AG04450 (cell line): ENCODE results near the gene POLR3E. TPM values are rescaled to one million over a fixed set of nuclear protein-coding genes. Genes with fewer than 3 reads are reported as not detected.

Source experiments
- CTCF ChIA-PET: fragments of 300-600, 350-600 bp; formaldehyde crosslinking; extraction: SDS; loops from one replicate; lab custom pipeline; 2022; ENCODE audit warnings: antibody characterized with exemption, inconsistent platforms; lab: Charles Lee
- POLR2A ChIA-PET: fragments of 350-600 bp; formaldehyde crosslinking; extraction: SDS; loops from one replicate; lab custom pipeline; 2021; ENCODE audit warnings: antibody characterized with exemption, inconsistent platforms; lab: Yijun Ruan, JAX
- DNase-seq: peaks from one replicate; pipeline ENCODE4 v3.0.0-alpha.2; 2011; ENCODE audit warnings: low read depth, low spot score
- H3K27ac ChIP-seq: one replicate; pipeline ENCODE4 v1.5.1; 2012; ENCODE audit warnings: low read depth, low read length, control low read depth
- H3K27me3 ChIP-seq: one replicate; pipeline ENCODE4 v1.6.0; 2012; ENCODE audit warnings: low read length; ENCODE audit not compliant: control insufficient read depth, insufficient read depth
- H3K4me3 ChIP-seq: 2 replicates; pipeline ENCODE4 v1.5.1; 2011; ENCODE audit warnings: mild to moderate bottlenecking, low read depth, low read length, control low read depth
- H3K9me3 ChIP-seq: 2 replicates; pipeline ENCODE4 v1.5.1; 2012; ENCODE audit warnings: low read length; ENCODE audit not compliant: control insufficient read depth, insufficient read depth
- CTCF ChIP-seq: IDR thresholded peaks from 2 replicates; pipeline ENCODE4 v1.5.1; 2011; ENCODE audit warnings: low read depth, low read length, control low read depth, inconsistent platforms
- polyA plus RNA-seq: library from polyadenylated mRNA; depleted of rRNA; stranded (reverse); fragments of >200 nt; gene quantifications from 2 replicates; pipeline ENCODE4 v1.2.3, GENCODE V29; 2011

Gene POLR3E
- polyA plus RNA-seq, 1 experiment, result 32.0 TPM

- Histone ChIP-seq H3K9me3 (no peaks in the 10 kb centered on the region; the same call in 1 of the 2 replicates), H3K4me3 (no peak overlapping the region), H3K27ac (no peak overlapping the region), H3K27me3 (no peaks in the 10 kb centered on the region)
- no peak for DNase-seq
- ChIA-PET POLR2A (no interaction called here), CTCF (no interaction called here)
- no peak for TF ChIP-seq CTCF
Observed at GRCh38 chr16:22326369-22326652, 29.1 kb downstream of the POLR3E start.

- no peak for TF ChIP-seq CTCF
- CTCF ChIA-PET, result no interaction called here
- H3K9me3 ChIP-seq, result no peaks in the 10 kb centered on the region; the same call in 1 of the 2 replicates
- POLR2A ChIA-PET, result no interaction called here
- no peaks in the 10 kb centered on the region for H3K27me3 ChIP-seq
- no peak overlapping the region for H3K4me3 ChIP-seq
- no peak overlapping the region for H3K27ac ChIP-seq
- no peak for DNase-seq
Observed at GRCh38 chr16:22326771-22327445, 29.7 kb downstream of the POLR3E start.

- no peak for TF ChIP-seq CTCF
- ChIA-PET POLR2A (no interaction called here), CTCF (no interaction called here)
- Histone ChIP-seq H3K27me3 (no peaks in the 10 kb centered on the region), H3K9me3 (no peaks in the 10 kb centered on the region; the same call in 1 of the 2 replicates), H3K27ac (no peak overlapping the region), H3K4me3 (no peak overlapping the region)
- no peak for DNase-seq
Observed at GRCh38 chr16:22327446-22327775, 30.2 kb downstream of the POLR3E start.

GRCh38 chr16:22328081-22328725 is 31.0 kb downstream of the POLR3E start:
- CTCF ChIA-PET, result no interaction called here
- POLR2A ChIA-PET, result interaction anchor here (0.7 kb wide), 1 partner anchor 18 kb away, joined by 4 read pairs; no protein-coding TSS in a partner anchor
- H3K27me3 ChIP-seq, result no peaks in the 10 kb centered on the region
- H3K27ac ChIP-seq, result no peak overlapping the region
- H3K4me3 ChIP-seq, result no peak overlapping the region
- H3K9me3 ChIP-seq, result no peaks in the 10 kb centered on the region; the same call in 1 of the 2 replicates
- DNase-seq, result no peak
- no peak for TF ChIP-seq CTCF

- Histone ChIP-seq H3K9me3 (no peaks in the 10 kb centered on the region; the same call in 1 of the 2 replicates), H3K4me3 (no peak overlapping the region), H3K27me3 (no peaks in the 10 kb centered on the region), H3K27ac (no peak overlapping the region)
- ChIA-PET CTCF (interaction anchor here (0.8 to 1.8 kb wide), 2 partner anchors 8 to 29 kb away, joined by 3 to 10 read pairs; no protein-coding TSS in a partner anchor), POLR2A (interaction anchor here (0.6 kb wide), 2 partner anchors 37 to 41 kb away, joined by 3 to 6 read pairs; no protein-coding TSS in a partner anchor)
- no peak for TF ChIP-seq CTCF
- DNase-seq, result no peak
Observed at GRCh38 chr16:22329199-22329695, 32.0 kb downstream of the POLR3E start.
